ENCODE measurements around the gene CYB561.

CYB561 gene

GRCh38 chr17:63429766-63430165 is 16.3 kb downstream of the CYB561 start:
- no peak overlapping the region for H3K4me3 ChIP-seq (replicated peaks in 1 of 2; ENCODE audit: low read depth in 2 of 2, low read length in 2 of 2)
- DNase-seq (ENCODE audit: low read depth in 2 of 2), result no peak
- TF ChIP-seq CTCF (IDR thresholded peaks at IDR 0.05; ENCODE audit: low read depth, low read length), result no peak

GRCh38 chr17:63426917-63427308 is 19.2 kb downstream of the CYB561 start:
- DNase-seq (ENCODE audit: low read depth in 2 of 2), result no peak

GRCh38 chr17:63426041-63426916 is 19.8 kb downstream of the CYB561 start:
- no peak for DNase-seq (ENCODE audit: low read depth in 2 of 2)
- TF ChIP-seq CTCF (IDR thresholded peaks at IDR 0.05; ENCODE audit: low read depth, low read length), result no peak
- no peak overlapping the region for H3K4me3 ChIP-seq (replicated peaks in 1 of 2; ENCODE audit: low read depth in 2 of 2, low read length in 2 of 2)

More at GRCh38 chr17:63426917-63427308, 19.2 kb downstream of the CYB561 start:
- no peak for TF ChIP-seq CTCF (IDR thresholded peaks at IDR 0.05; ENCODE audit: low read depth, low read length)
- H3K4me3 ChIP-seq (replicated peaks in 1 of 2; ENCODE audit: low read depth in 2 of 2, low read length in 2 of 2), result no peak overlapping the region

- no peak overlapping the region for H3K4me3 ChIP-seq (replicated peaks in 1 of 2; ENCODE audit: low read depth in 2 of 2, low read length in 2 of 2)
- DNase-seq (ENCODE audit: low read depth in 2 of 2), result peak; percentile 90 to 91
- TF ChIP-seq CTCF (IDR thresholded peaks at IDR 0.05; ENCODE audit: low read depth, low read length), result peak; percentile 94
Observed at GRCh38 chr17:63425483-63425882, 20.6 kb downstream of the CYB561 start.

GRCh38 chr17:63423963-63424362 is 22.1 kb downstream of the CYB561 start:
- no peak overlapping the region for H3K4me3 ChIP-seq (replicated peaks in 1 of 2; ENCODE audit: low read depth in 2 of 2, low read length in 2 of 2)
- no peak for DNase-seq (ENCODE audit: low read depth in 2 of 2)
- TF ChIP-seq CTCF (IDR thresholded peaks at IDR 0.05; ENCODE audit: low read depth, low read length), result no peak

- DNase-seq (ENCODE audit: low read depth in 2 of 2), result no peak
- no peak overlapping the region for H3K4me3 ChIP-seq (replicated peaks in 1 of 2; ENCODE audit: low read depth in 2 of 2, low read length in 2 of 2)
- TF ChIP-seq CTCF (IDR thresholded peaks at IDR 0.05; ENCODE audit: low read depth, low read length), result no peak
Observed at GRCh38 chr17:63423251-63423950, 22.7 kb downstream of the CYB561 start.
